ENCODE data around the gene EIF2B4.

DNA sequence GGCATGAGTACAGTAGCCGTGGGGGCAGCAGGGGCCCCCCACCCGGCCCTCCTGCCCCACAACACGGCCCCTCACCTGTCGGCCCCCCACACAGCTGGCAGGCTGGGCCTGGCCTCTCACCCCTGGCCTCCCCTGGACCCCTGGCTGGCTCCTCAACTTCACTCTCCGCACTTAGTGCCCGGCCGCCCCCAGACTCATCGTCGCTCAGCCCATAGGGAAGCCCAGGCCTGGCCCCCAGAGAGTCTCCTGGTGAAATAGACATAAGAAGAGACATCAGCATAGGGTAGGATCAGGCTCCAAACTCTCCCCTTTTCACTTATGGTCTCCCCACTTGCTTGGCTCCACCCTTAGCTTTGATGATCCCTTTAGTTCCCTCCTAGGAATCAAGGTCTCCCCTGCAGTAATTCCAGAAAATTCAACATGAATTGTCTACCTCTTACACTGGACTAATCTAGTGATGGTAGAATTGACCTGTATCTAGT lies 8.7 kb upstream of the EIF2B4 start:
- TF ChIP-seq CTBP1 (IDR thresholded peaks at IDR 0.05; ENCODE audit: borderline replicate concordance) (no peak), ELF4 (IDR thresholded peaks at IDR 0.05) (no peak), FOXM1 (IDR thresholded peaks at IDR 0.05; ENCODE audit: borderline replicate concordance) (no peak), FOXA1 (IDR thresholded peaks at IDR 0.05) (no peak), BHLHE40 (IDR thresholded peaks at IDR 0.05; ENCODE audit: borderline replicate concordance) (no peak), NFRKB (IDR thresholded peaks at IDR 0.05) (no peak), TARDBP (IDR thresholded peaks at IDR 0.05) (no peak), SP1 (IDR thresholded peaks at IDR 0.05) (no peak), ARNT (IDR thresholded peaks at IDR 0.05) (no peak), ZNF384 (IDR thresholded peaks at IDR 0.05) (no peak), LEF1 (IDR thresholded peaks at IDR 0.05; ENCODE audit: borderline replicate concordance) (no peak), L3MBTL2 (conservative IDR thresholded peaks at IDR 0.05) (no peak)
